OCI-LY1 (cell line): Measurements from ENCODE around the gene EEF1B2.

Experiments used
- CTCF ChIP-seq: fragments of 200-600 bp; sonication (generic), shearing (Covaris generic); IDR thresholded peaks from 2 replicates; pipeline ENCODE4 v1.5.1; 2017; ENCODE audit warnings: mild to moderate bottlenecking, antibody characterized with exemption, low read length, moderate library complexity, mixed read lengths
- EZH2 ChIP-seq: fragments of 200-600 bp; sonication (generic), shearing (Covaris generic); IDR thresholded peaks from 2 replicates; pipeline ENCODE4 v1.8.0; 2017; ENCODE audit warnings: borderline replicate concordance, mixed run types, mild to moderate bottlenecking, antibody characterized with exemption, low read length, moderate library complexity, mixed read lengths

GRCh38 chr2:206150631-206151030 is 9.1 kb upstream of the EEF1B2 start:
- TF ChIP-seq CTCF = no peak
- TF ChIP-seq EZH2 = no peak
